ENCODE measurements around the gene TLE6.

GRCh38 chr19:3042621-3043267 is 65.4 kb downstream of the TLE6 start:
- no peak for TF ChIP-seq CTCF (IDR thresholded peaks at IDR 0.05; ENCODE audit: low read depth, low read length, poor library complexity, severe bottlenecking)
- no peak for TF ChIP-seq EZH2phosphoT487 (IDR thresholded peaks at IDR 0.05; ENCODE audit: borderline replicate concordance, low read length)
